K562 (cell line): ENCODE results near the gene EDEM2. TPM values are rescaled to one million over a fixed set of nuclear protein-coding genes. Genes with fewer than 3 reads are reported as not detected.

Source experiments
- ATAC-seq: fragments of 200-7000 bp; cut with Tn5 transposase; 3 replicates; pipeline ENCODE4 v1.9.1; 2020; ENCODE audit warnings: moderate library complexity
- BruUV-seq: library from RNA; stranded (reverse); fragments of 400-500 nt; replicated peaks from 2 replicates; lab custom pipeline; 2021; lab: Mats Ljungman, UMichigan
- CTCF ChIA-PET: fragments of 300-600 bp; formaldehyde crosslinking; extraction: SDS; loops from one replicate; lab custom pipeline; 2021; ENCODE audit warnings: low intra/inter-chr PET ratio; lab: Yijun Ruan, JAX
- POLR2A ChIA-PET: fragments of 300-600, 350-650 bp; sonication (Branson Sonifier 250); formaldehyde crosslinking; extraction: SDS; loops from one replicate; lab custom pipeline; 2021; ENCODE audit warnings: antibody characterized with exemption, inconsistent platforms; lab: Yijun Ruan, JAX
- DNase-seq, 4 experiments: peaks; one replicate each; pipeline versions ENCODE4 v3.0.0 to v3.0.0-alpha.2; 2011 to 2018; ENCODE audit warnings: low spot score in 3 of 4, mixed read lengths in 3 of 4; ENCODE audit errors: extremely low read depth in 1 of 4
- FAIRE-seq: peaks from 2 replicates; lab custom pipeline; 2011; peaks lifted over from hg19 to GRCh38; lab: Jason Lieb, UNC
- H2AFZ ChIP-seq: 2 replicates; pipeline ENCODE4 v1.6.0; 2011; ENCODE audit warnings: low read depth, low read length, control low read depth, inconsistent platforms
- H3K27ac ChIP-seq: fragments of 200-600 bp; 3 replicates; pipeline ENCODE4 v1.8.0; 2011; ENCODE audit warnings: low read depth, mild to moderate bottlenecking, control low read depth, inconsistent platforms, low read length, moderate library complexity, mixed read lengths; ENCODE audit errors: extremely low read depth
- H3K27me3 ChIP-seq, 2 experiments: fragments of 300-600 bp in 1 of 2; 2 replicates in 1 of 2; 3 replicates in 1 of 2; pipeline versions ENCODE4 v1.6.0 to v1.8.0; 2011; ENCODE audit warnings: inconsistent platforms in 2 of 2, low read length in 2 of 2, mild to moderate bottlenecking in 1 of 2, mixed read lengths in 1 of 2, moderate library complexity in 1 of 2; ENCODE audit not compliant: control insufficient read depth in 2 of 2, insufficient read depth in 2 of 2
- H3K36me3 ChIP-seq: fragments of 300-600 bp; 3 replicates; pipeline ENCODE4 v1.8.0; 2011; ENCODE audit warnings: mild to moderate bottlenecking, low read length, inconsistent platforms; ENCODE audit not compliant: control insufficient read depth, insufficient read depth
- H3K4me1 ChIP-seq, 2 experiments: fragments of 200-600 bp in 1 of 2; replicated peaks in 1 of 2; 2 replicates in 1 of 2; 3 replicates in 1 of 2; pipeline versions ENCODE4 v1.5.1 to v1.8.0; 2011; ENCODE audit warnings: inconsistent platforms in 2 of 2, low read length in 2 of 2, mild to moderate bottlenecking in 1 of 2, mixed read lengths in 1 of 2, moderate library complexity in 1 of 2; ENCODE audit not compliant: control insufficient read depth in 2 of 2, insufficient read depth in 2 of 2
- H3K4me2 ChIP-seq: 2 replicates; pipeline ENCODE4 v1.6.1; 2011; ENCODE audit warnings: low read length, control low read depth, inconsistent platforms, mixed read lengths; ENCODE audit not compliant: insufficient read depth
- H3K4me3 ChIP-seq: fragments of 200-600 bp; sonication (generic), shearing (Covaris generic); 2 replicates; pipeline ENCODE4 v1.5.1; 2016; ENCODE audit warnings: control low read depth, inconsistent platforms
- H3K79me2 ChIP-seq: fragments of 200-600 bp; 3 replicates; pipeline ENCODE4 v1.8.0; 2011; ENCODE audit warnings: low read length, inconsistent platforms; ENCODE audit not compliant: control insufficient read depth, insufficient read depth
- H3K9ac ChIP-seq, 2 experiments: 2 replicates each; pipeline versions ENCODE4 v1.6.0 to v1.6.1; 2011; ENCODE audit warnings: low read depth in 2 of 2, low read length in 2 of 2, control low read depth in 1 of 2, inconsistent platforms in 1 of 2, mild to moderate bottlenecking in 1 of 2, mixed read lengths in 1 of 2; ENCODE audit not compliant: insufficient read depth in 1 of 2
- H3K9me1 ChIP-seq: one replicate; pipeline ENCODE4 v1.6.0; 2011; ENCODE audit warnings: inconsistent platforms, mild to moderate bottlenecking, low read length, moderate library complexity; ENCODE audit not compliant: control insufficient read depth, insufficient read depth
- H3K9me3 ChIP-seq: replicated peaks from 2 replicates; pipeline ENCODE4 v1.5.1; 2011; ENCODE audit warnings: low read depth, low read length, inconsistent platforms; ENCODE audit not compliant: control insufficient read depth, insufficient read depth
- H4K20me1 ChIP-seq: replicated peaks from 2 replicates; pipeline ENCODE4 v1.6.1; 2011; ENCODE audit warnings: low read length, inconsistent platforms, mixed read lengths; ENCODE audit not compliant: control insufficient read depth, insufficient read depth
- BCOR ChIP-seq: fragments of 450-650 bp; IDR thresholded peaks from 2 replicates; pipeline ENCODE4 v1.6.1; 2016
- CEBPB ChIP-seq: fragments of 450-650 bp; IDR thresholded peaks from 2 replicates; pipeline ENCODE4 v1.6.1; 2016; ENCODE audit warnings: missing genetic modification characterization, missing compliant biosample characterization
- FUS ChIP-seq: fragments of 200-400 bp; formaldehyde crosslinking; optimal IDR thresholded peaks from 2 replicates; pipeline ENCODE3; 2017; ENCODE audit warnings: low read depth, low read length
- IRF1 ChIP-seq: sonication (generic); formaldehyde crosslinking; IDR thresholded peaks from 2 replicates; pipeline ENCODE4 v1.8.0; 2022; ENCODE audit warnings: missing genetic modification reagents, mild to moderate bottlenecking, borderline replicate concordance
- MIER1 ChIP-seq: fragments of 450-650 bp; IDR thresholded peaks from 2 replicates; pipeline ENCODE4 v1.6.1; 2016; ENCODE audit warnings: antibody characterized with exemption, mild to moderate bottlenecking, low read depth
- NR3C1 ChIP-seq: sonication (generic); formaldehyde crosslinking; IDR thresholded peaks from 2 replicates; pipeline ENCODE4 v1.8.1; 2022; ENCODE audit warnings: missing genetic modification reagents
- TEAD1 ChIP-seq, 2 experiments: fragments of 450-650 bp in 1 of 2; sonication (generic) in 1 of 2; formaldehyde crosslinking; IDR thresholded peaks; 2 replicates each; pipeline versions ENCODE4 v1.4.0 to v1.8.0; 2020 to 2022; ENCODE audit warnings: mild to moderate bottlenecking in 2 of 2, missing genetic modification reagents in 1 of 2
- ZBTB7A ChIP-seq: IDR thresholded peaks from 2 replicates; pipeline ENCODE4 v1.6.1; 2011; ENCODE audit warnings: low read depth, mild to moderate bottlenecking, low read length, moderate library complexity, borderline replicate concordance; ENCODE audit not compliant: control insufficient read depth
- ZNF277 ChIP-seq: fragments of 250-450 bp; sonication (Bioruptor Pico); IDR thresholded peaks from 2 replicates; pipeline ENCODE4 v1.8.0; 2022; ENCODE audit warnings: inconsistent platforms, mild to moderate bottlenecking, moderate library complexity, borderline replicate concordance
- WGBS: fragments of 100-300 bp; shearing (Covaris generic); methylation state at CpG from one replicate; pipeline ENCODE4 v1.1.6; 2016; ENCODE audit warnings: low coverage, mixed read lengths; ENCODE audit not compliant: insufficient coverage; ENCODE audit errors: missing lambda C conversion rate; 5-methylcytosine and 5-hydroxymethylcytosine counted together
- in situ Hi-C: fragments of 300-500 bp; cut with MboI; formaldehyde crosslinking; loops from 4 replicates; pipeline ENCODE4 v1.15.0; 2018; ENCODE audit warnings: inconsistent platforms, mixed read lengths
- intact Hi-C: fragments of 100-400 bp; cut with micrococcal nuclease; formaldehyde crosslinking; loops from 2 replicates; pipeline ENCODE4 v1.14.2; 2022
- polyA plus RNA-seq, 8 experiments: library from polyadenylated mRNA; depleted of rRNA in 4 of 8; stranded (reverse) in 5 of 8; unstranded in 3 of 8; fragments of >200 nt; fragmentation: Nextera tagmentation in 2 of 8; fragmentation: Illumina TruSeq in 1 of 8; extraction: Ambion mirVana in 2 of 8; extraction: Trizol in 1 of 8; gene quantifications; 2 replicates each; pipeline versions ENCODE4 v1.2.1 to v1.2.3, GENCODE V29; 2011 to 2014; ENCODE audit warnings: inconsistent platforms in 1 of 8, missing spikeins in 1 of 8
- total RNA-seq, 7 experiments: library from RNA; depleted of rRNA in 6 of 7; stranded (reverse); fragments of >200 nt in 6 of 7; fragmentation: Illumina TruSeq in 2 of 7; extraction: Trizol in 2 of 7; gene quantifications; 2 replicates each; pipeline versions ENCODE4 v1.2.1 to v1.2.3, GENCODE V29; 2011 to 2021; ENCODE audit warnings: low replicate concordance in 1 of 7
- TF ChIP-seq, protein P1 (sequence below): IDR thresholded peaks from 2 replicates; pipeline ENCODE4 v1.6.1; 2011; ENCODE audit warnings: borderline replicate concordance, low read depth, mild to moderate bottlenecking, moderate library complexity, low read length; ENCODE audit not compliant: insufficient read depth, poor library complexity, severe bottlenecking
- TF ChIP-seq, protein P2 (sequence below): fragments of 250-450 bp; sonication (Bioruptor Pico); IDR thresholded peaks from 2 replicates; pipeline ENCODE4 v1.8.0; 2022; ENCODE audit warnings: inconsistent platforms
- TF ChIP-seq, protein P3 (sequence below), 3 experiments: IDR thresholded peaks in 2 of 3; conservative IDR thresholded peaks in 1 of 3; 2 replicates each; pipeline ENCODE4 v1.5.1; 2011 to 2012; ENCODE audit warnings: low read length in 3 of 3, mild to moderate bottlenecking in 3 of 3, control low read depth in 2 of 3, improper control_type of control experiment in 1 of 3, inconsistent platforms in 1 of 3, low read depth in 1 of 3, mixed read lengths in 1 of 3, moderate library complexity in 1 of 3; ENCODE audit not compliant: insufficient read depth in 2 of 3

Gene EDEM2
- total and polyA plus RNA-seq, 9 of the 15 experiments (the other 6 are each of a cell fraction or from before 2014, with no cell fraction given), result 6.9 to 11.0 (median 9.7) TPM

- POLR2A ChIA-PET, result interaction anchor here (0.7 to 2.7 kb wide), 7 partner anchors 9 to 130 kb away, joined by 3 to 12 read pairs (median 5); no protein-coding TSS in a partner anchor
- ATAC-seq (peak; percentile 65), FAIRE-seq (no peak), DNase-seq (peak; percentile 54 to 61 (median 55))
- H3K4me3 ChIP-seq, result peak overlapping the region; percentile 60
- H3K27me3 ChIP-seq, result no peaks in the 10 kb centered on the region
- peaks cover 17% of the 10 kb centered on the region for H3K36me3 ChIP-seq
- in situ Hi-C loops (loop anchor here (5.0 to 25.0 kb wide), 2 partner anchors 46 to 291 kb away; partner anchors contain the start of gene GDF5), intact Hi-C loops (loop anchor here (2.0 to 5.0 kb wide), 3 partner anchors 54 to 314 kb away; partner anchors contain the start of genes GGT7 and TRPC4AP)
- H3K9me1 ChIP-seq, result no peaks in the 10 kb centered on the region
- peak overlapping the region; percentile 48 for H3K27ac ChIP-seq
- peak overlapping the region; percentile 98 for H3K4me2 ChIP-seq
- H3K79me2 ChIP-seq, result peaks cover 9% of the 10 kb centered on the region
- 3% methylated on average over 23 of the region's 23 CpGs for WGBS
- H3K9ac ChIP-seq, result peak overlapping the region; percentile 70 to 94
- peaks cover 14 to 15% of the 10 kb centered on the region in 2 experiments; a peak in 4 of 5 replicates for H3K4me1 ChIP-seq
- CTCF ChIA-PET, result interaction anchor here (0.8 to 3.9 kb wide), 5 partner anchors 62 to 161 kb away, joined by 3 to 60 read pairs (median 4); no protein-coding TSS in a partner anchor
- H4K20me1 ChIP-seq, result no peaks in the 10 kb centered on the region
- H3K9me3 ChIP-seq, result no peaks in the 10 kb centered on the region
- BruUV-seq, result no TSS peak
- H2AFZ ChIP-seq, result peak overlapping the region; percentile 97
- no peak for TF ChIP-seq NR3C1 (CRISPR knock-in tag)
- TF ChIP-seq, protein P1, sequence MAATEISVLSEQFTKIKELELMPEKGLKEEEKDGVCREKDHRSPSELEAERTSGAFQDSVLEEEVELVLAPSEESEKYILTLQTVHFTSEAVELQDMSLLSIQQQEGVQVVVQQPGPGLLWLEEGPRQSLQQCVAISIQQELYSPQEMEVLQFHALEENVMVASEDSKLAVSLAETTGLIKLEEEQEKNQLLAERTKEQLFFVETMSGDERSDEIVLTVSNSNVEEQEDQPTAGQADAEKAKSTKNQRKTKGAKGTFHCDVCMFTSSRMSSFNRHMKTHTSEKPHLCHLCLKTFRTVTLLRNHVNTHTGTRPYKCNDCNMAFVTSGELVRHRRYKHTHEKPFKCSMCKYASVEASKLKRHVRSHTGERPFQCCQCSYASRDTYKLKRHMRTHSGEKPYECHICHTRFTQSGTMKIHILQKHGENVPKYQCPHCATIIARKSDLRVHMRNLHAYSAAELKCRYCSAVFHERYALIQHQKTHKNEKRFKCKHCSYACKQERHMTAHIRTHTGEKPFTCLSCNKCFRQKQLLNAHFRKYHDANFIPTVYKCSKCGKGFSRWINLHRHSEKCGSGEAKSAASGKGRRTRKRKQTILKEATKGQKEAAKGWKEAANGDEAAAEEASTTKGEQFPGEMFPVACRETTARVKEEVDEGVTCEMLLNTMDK, result no peak
- no peak for TF ChIP-seq FUS
- peak in 1 of 2 experiments; percentile 60; a peak in 1 of 4 replicates for TF ChIP-seq TEAD1 (CRISPR knock-in tag; IDR thresholded peaks at IDR 0.05)
- no peak for TF ChIP-seq IRF1 (CRISPR knock-in tag)
- no peak for TF ChIP-seq ZNF277 (CRISPR knock-in tag)
- TF ChIP-seq BCOR, result no peak
- TF ChIP-seq MIER1, result no peak
- TF ChIP-seq, protein P2, sequence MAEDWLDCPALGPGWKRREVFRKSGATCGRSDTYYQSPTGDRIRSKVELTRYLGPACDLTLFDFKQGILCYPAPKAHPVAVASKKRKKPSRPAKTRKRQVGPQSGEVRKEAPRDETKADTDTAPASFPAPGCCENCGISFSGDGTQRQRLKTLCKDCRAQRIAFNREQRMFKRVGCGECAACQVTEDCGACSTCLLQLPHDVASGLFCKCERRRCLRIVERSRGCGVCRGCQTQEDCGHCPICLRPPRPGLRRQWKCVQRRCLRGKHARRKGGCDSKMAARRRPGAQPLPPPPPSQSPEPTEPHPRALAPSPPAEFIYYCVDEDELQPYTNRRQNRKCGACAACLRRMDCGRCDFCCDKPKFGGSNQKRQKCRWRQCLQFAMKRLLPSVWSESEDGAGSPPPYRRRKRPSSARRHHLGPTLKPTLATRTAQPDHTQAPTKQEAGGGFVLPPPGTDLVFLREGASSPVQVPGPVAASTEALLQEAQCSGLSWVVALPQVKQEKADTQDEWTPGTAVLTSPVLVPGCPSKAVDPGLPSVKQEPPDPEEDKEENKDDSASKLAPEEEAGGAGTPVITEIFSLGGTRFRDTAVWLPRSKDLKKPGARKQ (CRISPR knock-in tag), result no peak
- no peak for TF ChIP-seq CEBPB (tag)
- TF ChIP-seq, protein P3, sequence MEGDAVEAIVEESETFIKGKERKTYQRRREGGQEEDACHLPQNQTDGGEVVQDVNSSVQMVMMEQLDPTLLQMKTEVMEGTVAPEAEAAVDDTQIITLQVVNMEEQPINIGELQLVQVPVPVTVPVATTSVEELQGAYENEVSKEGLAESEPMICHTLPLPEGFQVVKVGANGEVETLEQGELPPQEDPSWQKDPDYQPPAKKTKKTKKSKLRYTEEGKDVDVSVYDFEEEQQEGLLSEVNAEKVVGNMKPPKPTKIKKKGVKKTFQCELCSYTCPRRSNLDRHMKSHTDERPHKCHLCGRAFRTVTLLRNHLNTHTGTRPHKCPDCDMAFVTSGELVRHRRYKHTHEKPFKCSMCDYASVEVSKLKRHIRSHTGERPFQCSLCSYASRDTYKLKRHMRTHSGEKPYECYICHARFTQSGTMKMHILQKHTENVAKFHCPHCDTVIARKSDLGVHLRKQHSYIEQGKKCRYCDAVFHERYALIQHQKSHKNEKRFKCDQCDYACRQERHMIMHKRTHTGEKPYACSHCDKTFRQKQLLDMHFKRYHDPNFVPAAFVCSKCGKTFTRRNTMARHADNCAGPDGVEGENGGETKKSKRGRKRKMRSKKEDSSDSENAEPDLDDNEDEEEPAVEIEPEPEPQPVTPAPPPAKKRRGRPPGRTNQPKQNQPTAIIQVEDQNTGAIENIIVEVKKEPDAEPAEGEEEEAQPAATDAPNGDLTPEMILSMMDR (IDR thresholded peaks at IDR 0.05 in 2 of 3, conservative IDR thresholded peaks at IDR 0.05 in 1 of 3; ENCODE audit: insufficient read depth in 2 of 3, low read depth in 1 of 3, low read length in 3 of 3), result peak in 1 of 3 experiments; percentile 14; a peak in 1 of 6 replicates
- no peak for TF ChIP-seq ZBTB7A
Measured at GRCh38 chr20:35146299-35146919, 727 bp downstream of the EDEM2 start.
